Liver (tissue), 9 donors: ENCODE results near the gene PTRHD1. TPM values are rescaled to one million over a fixed set of nuclear protein-coding genes. Genes with fewer than 3 reads are reported as not detected.

Experiments
- DNase-seq: peaks from one replicate; pipeline ENCODE4 v3.0.0-alpha.2; 2017; ENCODE audit warnings: low spot score
- H3K27ac ChIP-seq, 2 donors: one replicate each; pipeline ENCODE4 v1.7.0; 2013; ENCODE audit warnings: inconsistent platforms in 2 of 2, low read length in 2 of 2, control low read depth in 1 of 2, low read depth in 1 of 2, mild to moderate bottlenecking in 1 of 2
- H3K27me3 ChIP-seq, 4 donors: one replicate each; pipeline versions ENCODE4 v1.6.1 to v1.7.0; 2013; ENCODE audit warnings: low read length in 3 of 4, inconsistent platforms in 1 of 4, mild to moderate bottlenecking in 1 of 4, moderate library complexity in 1 of 4; ENCODE audit not compliant: control insufficient read depth in 4 of 4, insufficient read depth in 4 of 4
- H3K36me3 ChIP-seq, 4 donors: one replicate each; pipeline versions ENCODE4 v1.6.1 to v1.7.0; 2013; ENCODE audit warnings: low read length in 3 of 4, mild to moderate bottlenecking in 3 of 4, low read depth in 1 of 4, moderate library complexity in 1 of 4; ENCODE audit not compliant: control insufficient read depth in 4 of 4, insufficient read depth in 3 of 4
- H3K4me1 ChIP-seq, 4 donors: one replicate each; pipeline versions ENCODE4 v1.6.1 to v1.7.0; 2013; ENCODE audit warnings: low read length in 3 of 4, mild to moderate bottlenecking in 3 of 4, moderate library complexity in 1 of 4; ENCODE audit not compliant: control insufficient read depth in 4 of 4, insufficient read depth in 4 of 4
- H3K4me3 ChIP-seq, 3 donors: one replicate each; pipeline versions ENCODE4 v1.6.1 to v1.7.0; 2013; ENCODE audit warnings: low read length in 3 of 3, control low read depth in 1 of 3, low read depth in 1 of 3, mild to moderate bottlenecking in 1 of 3
- H3K9ac ChIP-seq, 2 donors: one replicate each; pipeline ENCODE4 v1.7.0; 2013; ENCODE audit warnings: low read length in 2 of 2, mild to moderate bottlenecking in 2 of 2, moderate library complexity in 2 of 2, control low read depth in 1 of 2, low read depth in 1 of 2
- H3K9me3 ChIP-seq, 4 donors: one replicate each; pipeline versions ENCODE4 v1.6.1 to v1.7.0; 2013; ENCODE audit warnings: low read length in 3 of 4; ENCODE audit not compliant: control insufficient read depth in 4 of 4
- EGR1 ChIP-seq, 2 donors: IDR thresholded peaks; 2 replicates each; pipeline ENCODE4 v1.6.1; 2016 to 2018; ENCODE audit warnings: antibody characterized with exemption in 2 of 2, low read depth in 2 of 2
- FOXA1 ChIP-seq: IDR thresholded peaks from 2 replicates; pipeline ENCODE4 v1.6.1; 2016; ENCODE audit warnings: antibody characterized with exemption
- FOXA2 ChIP-seq: IDR thresholded peaks from 2 replicates; pipeline ENCODE4 v1.6.1; 2016; ENCODE audit warnings: antibody characterized with exemption
- GABPA ChIP-seq, 2 donors: IDR thresholded peaks in 1 of 2; conservative IDR thresholded peaks in 1 of 2; 2 replicates each; pipeline ENCODE4 v1.6.1; 2016; ENCODE audit warnings: antibody characterized with exemption in 2 of 2, mild to moderate bottlenecking in 1 of 2, moderate library complexity in 1 of 2
- HNF4A ChIP-seq, 2 donors: conservative IDR thresholded peaks; 2 replicates each; pipeline ENCODE4 v1.6.1; 2016; ENCODE audit warnings: antibody characterized with exemption in 2 of 2, mild to moderate bottlenecking in 2 of 2
- HNF4G ChIP-seq: IDR thresholded peaks from 2 replicates; pipeline ENCODE4 v1.6.1; 2016; ENCODE audit warnings: antibody characterized with exemption
- JUND ChIP-seq, 2 donors: IDR thresholded peaks; 2 replicates each; pipeline ENCODE4 v1.6.1; 2016; ENCODE audit warnings: antibody characterized with exemption in 2 of 2
- NR2F2 ChIP-seq: IDR thresholded peaks from 2 replicates; pipeline ENCODE4 v1.6.1; 2016; ENCODE audit warnings: antibody characterized with exemption
- RAD21 ChIP-seq, 2 donors: IDR thresholded peaks; 2 replicates each; pipeline ENCODE4 v1.6.1; 2016; ENCODE audit warnings: antibody characterized with exemption in 2 of 2, mild to moderate bottlenecking in 2 of 2
- RXRA ChIP-seq, 2 donors: IDR thresholded peaks; 2 replicates each; pipeline ENCODE4 v1.6.1; 2017 to 2018; ENCODE audit warnings: antibody characterized with exemption in 2 of 2, mild to moderate bottlenecking in 1 of 2
- SP1 ChIP-seq: IDR thresholded peaks from 2 replicates; pipeline ENCODE4 v1.6.1; 2018; ENCODE audit warnings: antibody characterized with exemption, mild to moderate bottlenecking
- TAF1 ChIP-seq: conservative IDR thresholded peaks from 2 replicates; pipeline ENCODE4 v1.6.1; 2016; ENCODE audit warnings: antibody characterized with exemption, mild to moderate bottlenecking
- YY1 ChIP-seq: IDR thresholded peaks from 2 replicates; pipeline ENCODE4 v1.6.1; 2016; ENCODE audit warnings: antibody characterized with exemption, mild to moderate bottlenecking
- WGBS: extraction: QIAGEN DNeasy Blood & Tissue Kit; methylation state at CpG from one replicate; pipeline ENCODE4 v1.1.7; 2013; 5-methylcytosine and 5-hydroxymethylcytosine counted together
- polyA plus RNA-seq, 2 donors: library from polyadenylated mRNA; stranded (reverse) in 1 of 2; unstranded in 1 of 2; fragments of 200-250 nt in 1 of 2; fragments of >200 nt in 1 of 2; fragmentation: Nextera tagmentation in 1 of 2; extraction: Ambion mirVana in 1 of 2; gene quantifications; one replicate each; pipeline versions ENCODE4 v1.2.1 to v1.2.3, GENCODE V29; 2013 to 2015
- total RNA-seq, 2 donors: library from RNA; depleted of rRNA; stranded (reverse); fragments of >200 nt; gene quantifications; one replicate each; pipeline ENCODE4 v1.2.3, GENCODE V29; 2014
- TF ChIP-seq, protein P1 (sequence below): IDR thresholded peaks from 2 replicates; pipeline ENCODE4 v1.6.1; 2016; ENCODE audit warnings: antibody characterized with exemption
- TF ChIP-seq, protein P2 (sequence below): IDR thresholded peaks from 2 replicates; pipeline ENCODE4 v1.6.1; 2016; ENCODE audit warnings: antibody characterized with exemption
- TF ChIP-seq, protein P3 (sequence below): IDR thresholded peaks from 2 replicates; pipeline ENCODE4 v1.6.1; 2016; ENCODE audit warnings: antibody characterized with exemption
- donor health status: healthy.
- donor health status: healthy.
- donor health status: healthy.
- donor health status: healthy.
- donor health status: healthy.

The PTRHD1 gene
- total and polyA plus RNA-seq, 4 donors = 9.9 to 50.9 (median 20.7) TPM

DNA sequence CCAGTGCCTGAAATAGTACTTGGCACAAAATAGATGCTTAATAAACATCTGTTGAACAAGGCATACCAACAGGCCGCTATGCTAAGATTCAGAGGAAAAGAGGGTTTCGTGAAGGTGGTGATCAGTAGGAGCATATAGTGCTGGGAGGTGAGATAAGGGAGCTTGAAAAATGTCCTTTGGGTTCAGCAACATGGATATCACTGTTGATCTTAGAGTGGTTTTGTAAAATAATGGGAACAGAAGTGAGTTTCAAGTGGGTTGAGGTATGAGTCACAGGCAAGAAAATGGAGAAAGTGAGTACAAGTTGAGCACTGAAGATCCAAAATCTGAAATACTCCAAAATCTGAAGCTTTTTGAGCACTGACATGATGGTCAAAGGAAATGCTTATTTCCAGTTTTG, 4.5 kb upstream of the PTRHD1 start:
- Histone ChIP-seq H3K27me3 (no peaks in the 10 kb centered on the region), H3K9ac (no peak overlapping the region), H3K36me3 (no peaks in the 10 kb centered on the region), H3K9me3 (no peaks in the 10 kb centered on the region), H3K4me1 (peaks cover 0 to 10% (median 6%) of the 10 kb centered on the region in 4 donors), H3K27ac (no peak overlapping the region), H3K4me3 (no peak overlapping the region)
- over 99% methylated on average over 2 of the region's 2 CpGs for WGBS
- no peak for TF ChIP-seq NR2F2
- no peak for TF ChIP-seq JUND (IDR thresholded peaks at IDR 0.05)
- no peak for TF ChIP-seq YY1
- TF ChIP-seq, protein P1, sequence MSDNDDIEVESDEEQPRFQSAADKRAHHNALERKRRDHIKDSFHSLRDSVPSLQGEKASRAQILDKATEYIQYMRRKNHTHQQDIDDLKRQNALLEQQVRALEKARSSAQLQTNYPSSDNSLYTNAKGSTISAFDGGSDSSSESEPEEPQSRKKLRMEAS = no peak
- TF ChIP-seq EGR1 (IDR thresholded peaks at IDR 0.05; ENCODE audit: low read depth in 2 of 2) = no peak
- no peak for TF ChIP-seq TAF1
- no peak for TF ChIP-seq FOXA1
- no peak for TF ChIP-seq HNF4A (conservative IDR thresholded peaks at IDR 0.05)
- no peak for TF ChIP-seq SP1
- no peak for TF ChIP-seq RAD21 (IDR thresholded peaks at IDR 0.05)
- DNase-seq = no peak

DNA sequence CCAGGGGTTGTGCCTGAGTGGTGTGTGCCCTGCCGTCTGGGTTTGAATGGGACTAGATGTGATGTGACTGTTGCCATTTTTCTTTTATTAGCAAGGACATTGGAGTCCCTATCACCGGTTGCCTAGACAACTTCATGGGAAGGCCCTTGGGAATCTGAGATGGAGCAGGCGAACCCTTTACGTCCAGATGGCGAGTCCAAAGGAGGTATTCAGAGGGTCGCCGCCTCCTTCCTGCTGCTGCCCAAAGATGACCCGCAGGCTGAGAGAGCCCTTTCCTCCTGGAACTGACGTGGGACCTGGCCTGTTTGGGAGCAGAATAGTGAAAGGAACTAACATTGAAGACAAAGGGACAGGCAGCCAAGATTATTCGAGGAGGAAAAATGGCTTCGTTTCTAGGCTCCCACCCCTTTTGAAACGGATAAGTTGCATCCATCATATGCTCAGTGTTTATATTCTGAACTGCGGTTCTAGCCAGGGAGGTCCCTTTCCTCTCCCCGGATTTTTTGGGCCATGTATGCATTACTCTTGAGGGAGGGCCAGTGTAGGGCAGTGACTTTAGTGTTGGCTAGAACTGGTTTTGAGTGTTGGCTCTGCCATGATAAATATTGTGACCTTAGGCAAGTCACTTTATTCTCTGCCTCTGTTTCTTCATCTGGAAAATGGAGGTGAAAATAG, 707 bp upstream of the PTRHD1 start:
- H3K9ac ChIP-seq = no peak overlapping the region
- no peaks in the 10 kb centered on the region for H3K27me3 ChIP-seq
- H3K27ac ChIP-seq = no peak overlapping the region
- peaks cover 0 to 15% (median 13%) of the 10 kb centered on the region in 4 donors for H3K4me1 ChIP-seq
- TF ChIP-seq GABPA (IDR thresholded peaks at IDR 0.05 in 1 of 2, conservative IDR thresholded peaks at IDR 0.05 in 1 of 2) (no peak), SP1 (no peak), FOXA1 (no peak), NR2F2 (no peak), YY1 (no peak), EGR1 (IDR thresholded peaks at IDR 0.05; ENCODE audit: low read depth in 2 of 2) (no peak), HNF4G (no peak), FOXA2 (no peak), RXRA (IDR thresholded peaks at IDR 0.05) (no peak), HNF4A (conservative IDR thresholded peaks at IDR 0.05) (no peak), JUND (IDR thresholded peaks at IDR 0.05) (no peak)
- TF ChIP-seq, protein P1 = no peak
- TF ChIP-seq, protein P2, sequence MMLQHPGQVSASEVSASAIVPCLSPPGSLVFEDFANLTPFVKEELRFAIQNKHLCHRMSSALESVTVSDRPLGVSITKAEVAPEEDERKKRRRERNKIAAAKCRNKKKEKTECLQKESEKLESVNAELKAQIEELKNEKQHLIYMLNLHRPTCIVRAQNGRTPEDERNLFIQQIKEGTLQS = no peak
- TF ChIP-seq, protein P3, sequence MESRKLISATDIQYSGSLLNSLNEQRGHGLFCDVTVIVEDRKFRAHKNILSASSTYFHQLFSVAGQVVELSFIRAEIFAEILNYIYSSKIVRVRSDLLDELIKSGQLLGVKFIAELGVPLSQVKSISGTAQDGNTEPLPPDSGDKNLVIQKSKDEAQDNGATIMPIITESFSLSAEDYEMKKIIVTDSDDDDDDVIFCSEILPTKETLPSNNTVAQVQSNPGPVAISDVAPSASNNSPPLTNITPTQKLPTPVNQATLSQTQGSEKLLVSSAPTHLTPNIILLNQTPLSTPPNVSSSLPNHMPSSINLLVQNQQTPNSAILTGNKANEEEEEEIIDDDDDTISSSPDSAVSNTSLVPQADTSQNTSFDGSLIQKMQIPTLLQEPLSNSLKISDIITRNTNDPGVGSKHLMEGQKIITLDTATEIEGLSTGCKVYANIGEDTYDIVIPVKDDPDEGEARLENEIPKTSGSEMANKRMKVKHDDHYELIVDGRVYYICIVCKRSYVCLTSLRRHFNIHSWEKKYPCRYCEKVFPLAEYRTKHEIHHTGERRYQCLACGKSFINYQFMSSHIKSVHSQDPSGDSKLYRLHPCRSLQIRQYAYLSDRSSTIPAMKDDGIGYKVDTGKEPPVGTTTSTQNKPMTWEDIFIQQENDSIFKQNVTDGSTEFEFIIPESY = no peak
- WGBS = 18% methylated on average over 14 of the region's 14 CpGs
- H3K36me3 ChIP-seq = peaks cover 0 to 5% (median 2%) of the 10 kb centered on the region in 4 donors
- no peaks in the 10 kb centered on the region for H3K9me3 ChIP-seq
- peak; percentile 40 for DNase-seq
- peak overlapping the region; percentile 74 to 82 (median 78) for H3K4me3 ChIP-seq

DNA sequence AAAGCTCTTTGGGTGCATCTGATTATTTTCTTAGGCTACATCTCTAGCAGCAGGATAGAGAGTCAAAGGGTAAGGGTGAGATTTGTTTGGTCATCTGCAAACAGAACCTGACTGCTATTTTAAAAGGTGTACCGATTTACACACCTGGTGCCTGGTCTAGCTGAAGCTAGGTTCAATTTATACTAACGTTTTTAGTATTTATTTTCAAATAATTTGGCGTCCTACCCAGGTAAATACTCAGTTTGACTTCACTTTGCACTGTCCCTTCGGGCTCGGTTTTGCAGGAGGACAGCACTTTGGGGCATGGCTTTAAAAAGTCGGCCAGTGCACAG, 683 bp downstream of the PTRHD1 start:
- peak overlapping the region; percentile 74 to 82 (median 78) for H3K4me3 ChIP-seq
- 2% methylated on average over 6 of the region's 6 CpGs for WGBS
- no peak for DNase-seq
- H3K9ac ChIP-seq = peak overlapping the region; percentile 76 to 84
- peaks cover 0 to 5% (median 2%) of the 10 kb centered on the region in 4 donors for H3K36me3 ChIP-seq
- peak overlapping the region; percentile 99 for H3K27ac ChIP-seq
- no peaks in the 10 kb centered on the region for H3K27me3 ChIP-seq
- no peaks in the 10 kb centered on the region for H3K9me3 ChIP-seq
- H3K4me1 ChIP-seq = peaks cover 0 to 15% (median 13%) of the 10 kb centered on the region in 4 donors
- no peak for TF ChIP-seq YY1
- TF ChIP-seq NR2F2 = peak; percentile 16
